Epithelial cell of esophagus (primary cell): Measurements from ENCODE around the gene KLHL41.

ENCODE experiments used
- DNase-seq: peaks from one replicate; pipeline ENCODE4 v3.0.0; 2010; ENCODE audit warnings: low read depth
- H3K4me3 ChIP-seq: 2 replicates; pipeline ENCODE4 v1.5.1; 2011; ENCODE audit warnings: mild to moderate bottlenecking, low read length, control low read depth
- TF ChIP-seq, protein P1 (sequence below): IDR thresholded peaks from 2 replicates; pipeline ENCODE4 v1.5.1; 2011; ENCODE audit warnings: low read depth, mild to moderate bottlenecking, low read length, control low read depth, inconsistent platforms; ENCODE audit not compliant: insufficient read depth; ENCODE audit errors: missing control alignments

The KLHL41 gene

DNA sequence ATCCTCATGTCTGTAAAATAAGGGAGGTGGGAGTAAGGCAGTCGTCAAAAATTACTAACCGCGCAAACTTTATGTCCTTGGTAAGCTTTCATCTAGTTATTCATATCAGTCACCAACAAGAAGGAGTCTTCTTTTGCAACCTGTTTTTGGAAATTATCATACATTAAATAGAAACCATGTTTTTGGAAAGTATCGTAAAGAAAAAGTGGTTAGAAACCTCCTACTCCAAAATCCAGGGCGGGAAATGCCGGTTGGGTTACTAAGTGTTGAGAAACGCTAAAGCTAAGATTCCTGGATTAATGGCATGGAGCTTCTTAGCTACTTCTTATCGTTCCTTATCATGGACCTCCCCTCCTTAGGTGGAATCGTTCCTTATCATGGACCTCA, 29.4 kb upstream of the KLHL41 start:
- peak overlapping the region; percentile 85 for H3K4me3 ChIP-seq
- peak; percentile 18 for DNase-seq
- TF ChIP-seq, protein P1, sequence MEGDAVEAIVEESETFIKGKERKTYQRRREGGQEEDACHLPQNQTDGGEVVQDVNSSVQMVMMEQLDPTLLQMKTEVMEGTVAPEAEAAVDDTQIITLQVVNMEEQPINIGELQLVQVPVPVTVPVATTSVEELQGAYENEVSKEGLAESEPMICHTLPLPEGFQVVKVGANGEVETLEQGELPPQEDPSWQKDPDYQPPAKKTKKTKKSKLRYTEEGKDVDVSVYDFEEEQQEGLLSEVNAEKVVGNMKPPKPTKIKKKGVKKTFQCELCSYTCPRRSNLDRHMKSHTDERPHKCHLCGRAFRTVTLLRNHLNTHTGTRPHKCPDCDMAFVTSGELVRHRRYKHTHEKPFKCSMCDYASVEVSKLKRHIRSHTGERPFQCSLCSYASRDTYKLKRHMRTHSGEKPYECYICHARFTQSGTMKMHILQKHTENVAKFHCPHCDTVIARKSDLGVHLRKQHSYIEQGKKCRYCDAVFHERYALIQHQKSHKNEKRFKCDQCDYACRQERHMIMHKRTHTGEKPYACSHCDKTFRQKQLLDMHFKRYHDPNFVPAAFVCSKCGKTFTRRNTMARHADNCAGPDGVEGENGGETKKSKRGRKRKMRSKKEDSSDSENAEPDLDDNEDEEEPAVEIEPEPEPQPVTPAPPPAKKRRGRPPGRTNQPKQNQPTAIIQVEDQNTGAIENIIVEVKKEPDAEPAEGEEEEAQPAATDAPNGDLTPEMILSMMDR = no peak

DNA sequence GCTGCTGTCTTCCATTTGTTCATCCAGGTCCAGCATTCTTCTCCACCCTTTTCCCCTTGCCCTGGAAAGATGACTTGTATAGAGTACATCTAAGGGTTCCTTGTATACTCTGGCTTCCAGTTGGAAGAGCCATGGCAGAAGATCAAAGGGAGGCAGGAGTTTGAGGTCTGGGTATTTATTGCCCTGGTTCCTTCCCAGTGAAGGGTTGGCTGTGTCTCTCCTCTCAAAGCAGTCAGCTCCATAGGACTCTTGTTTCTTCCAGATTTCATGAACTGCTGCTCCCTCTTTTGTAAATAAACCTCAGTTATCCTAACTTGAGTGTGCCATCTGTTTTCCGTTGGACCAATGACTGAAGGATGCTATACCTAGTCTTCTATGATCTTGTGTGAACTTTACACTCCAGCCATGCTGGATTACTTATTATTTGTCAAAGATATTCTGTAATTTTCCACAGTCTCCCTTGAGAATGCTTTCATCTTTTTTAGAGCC, 23.8 kb upstream of the KLHL41 start:
- TF ChIP-seq, protein P1 = no peak
- no peak for DNase-seq
- no peak overlapping the region for H3K4me3 ChIP-seq

DNA sequence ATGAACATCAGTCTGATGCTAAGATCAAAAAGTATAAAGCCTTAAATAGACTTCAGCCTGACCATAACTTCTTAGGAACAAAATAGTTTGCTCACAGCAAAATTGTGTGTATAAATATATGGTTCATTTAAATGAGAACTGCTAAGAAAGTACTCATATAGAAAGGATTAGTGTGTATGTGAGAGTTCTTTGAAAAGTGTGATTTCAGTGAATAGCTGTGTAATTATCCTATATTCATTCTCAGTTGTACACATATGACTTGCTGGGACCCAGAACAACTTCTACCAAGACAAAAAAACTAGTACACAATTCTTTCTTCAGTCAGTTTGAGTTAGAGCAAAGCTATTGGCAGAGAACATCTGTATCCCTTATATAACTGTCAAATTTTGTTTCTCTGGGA, 23.0 kb upstream of the KLHL41 start:
- no peak for DNase-seq
- TF ChIP-seq, protein P1 = no peak
- H3K4me3 ChIP-seq = no peak overlapping the region

DNA sequence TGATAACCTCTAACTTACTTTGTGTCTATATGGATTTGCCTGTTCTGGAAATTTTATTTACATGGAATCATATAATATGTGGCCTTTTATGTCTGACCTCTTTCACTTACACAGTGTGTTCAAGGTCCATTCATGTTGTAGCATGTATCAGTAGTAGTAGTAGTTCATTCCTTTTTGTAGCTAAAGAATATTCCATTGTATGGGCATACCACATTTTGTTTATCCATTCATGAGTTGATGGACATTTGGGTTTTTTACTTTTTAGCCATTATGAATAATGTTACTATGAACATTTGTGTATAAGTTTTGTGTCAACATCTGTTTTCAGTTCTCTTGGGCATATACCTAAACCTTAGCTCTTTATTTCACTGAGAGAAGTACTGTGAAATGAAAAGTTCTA, 18.7 kb upstream of the KLHL41 start:
- no peak overlapping the region for H3K4me3 ChIP-seq
- DNase-seq = no peak
- TF ChIP-seq, protein P1 = no peak

DNA sequence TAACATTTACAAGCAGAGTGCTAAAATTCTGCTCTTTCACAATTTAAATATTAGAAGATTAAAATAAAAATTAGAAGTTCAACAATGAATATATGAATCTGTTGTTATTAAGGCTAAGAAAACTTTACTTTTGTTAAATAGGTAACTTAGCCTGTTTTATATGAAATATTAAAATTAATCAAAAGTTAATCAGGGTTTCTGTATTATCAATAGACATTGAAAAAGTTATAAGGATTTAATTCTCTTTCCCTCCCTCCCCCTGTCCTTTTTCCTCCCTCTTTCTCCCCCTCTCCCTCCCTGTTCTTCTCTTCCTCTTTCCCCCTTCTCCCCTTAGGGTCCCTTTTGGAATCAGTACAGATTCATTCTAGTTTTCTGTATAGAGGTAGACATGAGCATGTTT, 18.1 kb upstream of the KLHL41 start:
- TF ChIP-seq, protein P1 = no peak
- no peak overlapping the region for H3K4me3 ChIP-seq
- no peak for DNase-seq

DNA sequence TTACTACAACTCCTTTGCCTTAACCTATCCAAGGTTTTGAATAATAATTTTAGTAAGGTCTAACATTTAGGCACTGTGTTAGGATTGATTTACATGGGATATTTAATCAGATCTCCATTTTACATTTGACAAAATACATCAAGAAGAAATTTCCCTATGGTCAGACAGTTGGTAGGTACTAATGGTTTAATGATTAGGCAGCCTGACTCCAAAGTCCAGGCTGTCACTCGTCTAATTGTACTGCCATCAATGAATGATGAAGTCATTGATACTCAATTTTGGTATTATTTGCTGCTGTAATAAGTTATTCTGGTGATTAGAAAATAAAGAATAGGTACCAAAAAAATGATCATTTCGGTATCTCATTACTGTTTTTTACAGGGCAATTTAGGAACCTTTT, 16.1 kb upstream of the KLHL41 start:
- TF ChIP-seq, protein P1 = no peak
- no peak overlapping the region for H3K4me3 ChIP-seq
- no peak for DNase-seq

GRCh38 chr2:169495310-169495928, 14.1 kb upstream of the KLHL41 start:
- TF ChIP-seq, protein P1 = no peak
- H3K4me3 ChIP-seq = no peak overlapping the region
- no peak for DNase-seq
